COLO668 (cell line): ENCODE measurements around the gene PTPRG.
A peak's percentile ranks its signal among the peaks of the same experiment; 100 is the strongest.

Experiments
- DNase-seq: peaks from one replicate; lab custom pipeline; 2025; ENCODE audit not compliant: unreplicated experiment; lab: John Stamatoyannopoulos, UW

PTPRG gene

DNA sequence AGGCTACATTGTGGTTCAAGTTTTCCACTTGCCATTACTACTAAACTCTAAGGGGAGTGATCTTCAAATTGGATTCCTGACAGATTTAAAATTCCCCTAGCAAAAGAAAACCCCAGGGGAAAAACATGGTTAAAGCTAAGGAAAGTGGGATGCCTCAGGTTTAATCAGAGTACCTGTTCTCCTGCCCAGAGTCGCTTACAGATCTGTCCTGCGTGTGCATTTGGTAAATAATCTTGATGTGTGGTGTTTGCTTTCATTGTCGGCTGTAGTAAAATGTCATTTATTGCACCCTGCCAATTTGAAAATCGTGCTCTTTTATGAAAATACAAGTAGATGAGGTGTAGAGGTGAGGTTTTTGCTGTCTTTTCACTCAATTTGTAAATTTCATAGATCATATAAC is 323.4 kb downstream of the PTPRG start:
- no peak for DNase-seq

DNA sequence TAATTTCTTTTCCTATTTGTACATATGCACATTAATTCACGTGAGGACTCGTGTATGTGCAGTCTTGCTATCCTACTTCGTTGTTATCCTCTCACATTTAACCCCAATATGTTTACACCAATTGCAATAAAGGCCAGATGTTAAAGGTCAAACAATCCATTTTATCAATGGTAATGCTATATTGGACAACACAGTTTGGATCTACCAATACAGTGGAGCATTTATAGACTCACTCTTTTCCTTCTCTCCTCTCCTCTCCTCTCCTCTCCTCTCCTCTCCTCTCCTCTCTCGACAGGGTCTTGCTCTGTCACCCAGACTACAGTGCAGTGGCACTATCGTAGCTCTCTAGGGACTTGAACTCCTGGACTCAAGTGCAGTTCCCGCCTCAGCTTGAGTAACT is 324.0 kb downstream of the PTPRG start:
- DNase-seq, result no peak

DNA sequence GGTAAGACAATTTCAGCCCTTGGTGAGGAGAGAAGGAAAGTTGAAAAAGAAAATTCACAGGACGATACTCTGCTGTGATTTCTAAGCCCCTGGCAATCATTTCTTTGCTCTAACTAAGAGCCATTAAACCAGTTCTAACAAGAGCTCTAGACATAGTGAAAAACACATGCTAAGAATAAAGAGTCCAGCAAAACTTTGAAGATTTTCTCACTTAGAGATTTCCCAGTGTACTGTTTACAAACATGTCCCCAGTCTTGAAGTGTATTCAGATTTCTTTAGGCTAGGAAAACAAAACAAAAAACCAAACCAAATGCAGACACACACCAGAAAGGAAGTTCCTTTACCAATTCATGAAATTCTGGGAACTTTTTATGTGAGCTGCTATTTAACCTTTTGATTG is 325.8 kb downstream of the PTPRG start:
- no peak for DNase-seq

DNA sequence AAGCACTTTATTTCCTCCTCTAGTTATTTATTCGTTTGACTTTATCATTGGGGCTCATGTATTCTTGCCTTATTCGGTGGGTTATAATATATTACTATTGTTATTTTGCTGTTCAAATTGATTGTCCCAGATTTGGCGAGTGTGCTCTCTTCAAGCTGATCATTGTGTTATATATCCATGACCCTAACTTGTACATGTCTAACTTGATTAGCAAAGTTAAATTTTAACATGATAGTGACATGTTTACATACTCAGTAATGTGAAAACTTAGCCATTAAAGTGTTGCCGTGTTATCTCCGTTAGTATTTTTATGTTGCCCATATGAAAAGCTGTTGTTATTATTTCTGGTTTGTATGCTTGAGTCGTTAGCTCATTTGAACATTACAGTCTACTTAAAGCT is 327.9 kb downstream of the PTPRG start:
- no peak for DNase-seq

DNA sequence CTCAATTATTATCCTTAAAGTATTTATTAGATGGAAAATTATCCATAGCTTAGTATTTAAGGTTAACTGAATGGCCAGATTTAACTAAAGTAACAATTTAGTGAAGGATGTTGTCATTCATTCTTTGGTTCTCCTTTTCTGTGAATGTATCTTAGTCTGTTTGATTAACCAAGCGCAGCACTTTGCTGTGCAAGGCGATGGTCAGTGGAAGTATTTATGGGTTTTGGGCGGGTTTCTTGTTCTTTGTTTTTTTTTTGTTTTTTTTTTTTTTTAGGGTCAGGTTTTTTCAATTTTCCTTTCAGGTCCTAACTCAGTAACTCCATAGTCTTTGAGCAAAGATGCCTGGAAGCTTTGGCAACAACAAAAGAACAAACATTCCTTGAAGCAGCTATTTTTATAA is 328.8 kb downstream of the PTPRG start:
- no peak for DNase-seq

DNA sequence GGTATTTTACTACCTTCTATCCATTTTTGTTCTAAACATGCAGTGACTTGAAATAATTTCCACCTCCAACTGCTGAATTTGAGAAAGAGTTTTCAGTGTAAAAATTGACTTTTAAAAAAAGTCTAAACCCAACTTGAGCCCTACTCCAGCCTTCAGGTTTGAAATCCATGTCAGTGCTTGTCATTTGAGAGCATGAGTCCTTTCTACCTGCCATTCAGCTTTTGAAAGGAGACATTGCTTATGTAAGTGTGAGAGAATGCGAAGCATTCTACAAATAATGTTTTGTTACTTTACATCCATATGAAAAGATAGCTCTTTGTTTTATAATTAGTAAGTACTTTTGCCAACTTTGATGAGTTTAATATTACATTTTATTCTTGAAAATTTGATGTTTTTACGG is 329.2 kb downstream of the PTPRG start:
- DNase-seq, result no peak

DNA sequence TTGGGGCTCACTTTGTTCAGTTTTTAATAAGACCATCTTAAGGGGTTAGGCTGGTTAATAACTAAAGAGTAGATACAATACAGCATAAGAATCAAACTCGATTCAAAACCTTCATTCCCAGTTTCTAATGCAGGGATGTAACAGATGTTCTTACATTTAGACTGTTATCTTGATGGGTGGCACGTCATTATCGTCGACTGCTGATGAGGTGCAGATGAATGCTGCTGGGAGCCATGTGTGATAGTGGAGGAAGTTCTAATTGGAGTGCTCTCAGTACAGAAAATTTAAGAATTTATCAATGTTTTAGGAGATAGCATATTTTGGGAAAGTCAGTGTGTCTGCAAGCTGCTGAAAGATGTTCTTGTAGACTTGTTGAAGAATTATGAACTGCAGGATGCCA is 331.5 kb downstream of the PTPRG start:
- DNase-seq, result no peak

DNA sequence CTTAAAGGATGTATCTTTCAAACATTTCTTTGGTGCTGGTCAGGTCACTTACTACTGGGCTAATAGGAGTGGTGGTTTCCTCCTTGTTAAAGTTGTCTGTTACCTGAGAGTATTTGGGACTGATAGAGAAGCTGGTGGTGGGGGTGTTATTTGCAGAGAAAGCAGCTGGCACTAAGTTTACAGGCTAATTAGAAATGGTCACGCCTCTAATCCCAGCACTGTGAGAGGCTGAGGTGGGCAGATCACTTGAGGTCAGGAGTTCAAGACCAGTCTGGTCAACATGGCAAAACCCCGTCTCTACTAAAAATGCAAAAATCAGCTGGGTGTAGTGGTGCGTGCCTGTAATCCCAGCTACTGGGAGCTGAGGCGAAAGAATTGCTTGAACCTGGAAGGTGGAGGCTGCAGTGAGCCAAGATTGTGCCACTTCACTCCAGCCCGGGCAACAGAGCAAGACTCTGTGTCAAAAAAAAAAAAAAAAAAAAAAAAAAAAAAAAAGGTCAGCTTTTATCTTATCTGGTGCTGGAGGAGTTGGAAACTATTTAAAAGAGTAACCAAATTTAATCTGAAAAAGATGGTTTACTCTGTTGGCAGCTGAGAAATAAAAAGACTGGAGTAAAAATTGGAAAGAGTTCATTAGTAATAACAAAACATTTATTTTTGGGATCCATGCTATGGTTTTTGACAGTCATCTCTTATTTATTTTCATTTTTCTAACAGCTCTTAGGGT is 332.6 kb downstream of the PTPRG start:
- no peak for DNase-seq

DNA sequence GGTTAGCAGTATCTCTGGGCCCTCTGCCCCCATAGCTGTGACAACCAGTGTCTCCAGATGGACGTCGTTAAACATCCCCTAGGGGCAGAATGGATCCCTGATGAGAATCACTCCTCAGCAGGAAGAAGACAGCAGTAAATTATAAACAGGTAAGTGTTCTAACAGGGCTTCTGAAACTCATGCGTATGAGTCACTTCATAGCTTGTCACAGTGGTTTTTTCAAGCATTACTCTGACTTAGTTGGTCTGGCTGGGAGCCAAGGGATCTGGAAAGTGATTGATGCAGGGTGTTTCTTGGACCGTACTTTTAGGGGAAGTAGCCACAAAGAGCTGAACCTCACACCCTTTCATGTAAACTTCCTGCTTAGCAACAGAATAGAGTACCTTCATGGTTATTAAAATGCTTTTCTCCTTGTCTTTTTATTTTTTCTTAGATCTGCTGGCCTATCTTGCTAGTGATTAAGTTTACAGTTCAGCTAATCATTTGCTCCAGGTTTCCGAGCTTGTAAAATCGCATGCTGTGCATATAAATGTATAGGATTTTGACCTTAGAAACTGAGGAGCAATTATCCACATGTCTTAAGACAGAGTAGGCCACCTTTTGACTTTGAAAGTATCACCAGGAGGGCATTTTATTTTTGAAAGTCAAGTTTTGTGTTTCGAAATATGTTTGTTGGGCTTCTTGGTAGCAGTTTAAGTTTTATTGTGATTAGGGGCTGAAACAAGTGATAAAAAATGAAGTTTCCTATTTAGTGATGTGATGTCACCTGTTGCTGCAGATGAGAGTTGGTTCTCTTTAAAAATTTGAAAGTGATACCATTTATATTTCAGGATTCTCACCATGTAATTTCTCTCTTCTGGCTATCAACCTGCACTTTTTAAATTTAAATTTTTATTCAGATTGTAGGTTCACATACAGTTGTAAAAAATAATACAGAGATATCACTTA is 333.9 kb downstream of the PTPRG start:
- peak; percentile 29 for DNase-seq

DNA sequence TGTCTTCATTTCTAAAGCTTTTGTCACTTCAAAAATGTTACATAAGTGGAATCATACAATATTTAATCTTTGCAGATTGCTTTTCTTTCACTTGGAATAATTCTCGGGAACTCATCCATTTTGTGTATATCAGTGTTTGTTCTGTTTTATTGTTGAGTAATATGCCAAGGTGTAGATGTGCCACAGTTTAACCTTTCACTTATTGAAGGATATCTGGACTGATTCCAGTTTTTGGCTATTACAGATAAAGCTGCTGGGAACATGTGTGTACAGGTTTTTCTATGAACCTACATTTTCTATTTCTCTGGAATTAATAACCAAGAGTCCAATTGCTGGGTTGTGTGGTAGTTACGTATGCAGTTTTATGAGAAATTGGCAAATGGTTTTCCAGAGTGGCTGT is 334.9 kb downstream of the PTPRG start:
- no peak for DNase-seq

DNA sequence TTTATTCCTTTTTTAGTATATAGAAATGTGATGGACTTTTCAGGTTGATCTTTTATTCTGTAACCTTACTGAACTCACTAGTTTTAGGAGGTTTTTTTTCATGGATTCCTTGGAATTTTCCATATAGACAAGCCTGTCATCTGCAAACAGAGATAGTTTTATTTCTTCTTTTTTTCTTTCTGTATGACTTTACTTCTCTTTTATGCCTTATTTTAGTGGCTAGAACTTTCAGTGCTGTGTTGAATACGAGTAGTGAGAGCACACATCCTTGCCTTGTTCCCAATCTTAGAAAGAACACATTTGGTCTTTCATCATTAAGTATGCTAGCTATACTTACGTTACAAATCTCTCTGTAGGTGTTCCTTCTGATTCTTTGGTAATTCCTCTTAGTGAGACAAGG is 336.5 kb downstream of the PTPRG start:
- no peak for DNase-seq

DNA sequence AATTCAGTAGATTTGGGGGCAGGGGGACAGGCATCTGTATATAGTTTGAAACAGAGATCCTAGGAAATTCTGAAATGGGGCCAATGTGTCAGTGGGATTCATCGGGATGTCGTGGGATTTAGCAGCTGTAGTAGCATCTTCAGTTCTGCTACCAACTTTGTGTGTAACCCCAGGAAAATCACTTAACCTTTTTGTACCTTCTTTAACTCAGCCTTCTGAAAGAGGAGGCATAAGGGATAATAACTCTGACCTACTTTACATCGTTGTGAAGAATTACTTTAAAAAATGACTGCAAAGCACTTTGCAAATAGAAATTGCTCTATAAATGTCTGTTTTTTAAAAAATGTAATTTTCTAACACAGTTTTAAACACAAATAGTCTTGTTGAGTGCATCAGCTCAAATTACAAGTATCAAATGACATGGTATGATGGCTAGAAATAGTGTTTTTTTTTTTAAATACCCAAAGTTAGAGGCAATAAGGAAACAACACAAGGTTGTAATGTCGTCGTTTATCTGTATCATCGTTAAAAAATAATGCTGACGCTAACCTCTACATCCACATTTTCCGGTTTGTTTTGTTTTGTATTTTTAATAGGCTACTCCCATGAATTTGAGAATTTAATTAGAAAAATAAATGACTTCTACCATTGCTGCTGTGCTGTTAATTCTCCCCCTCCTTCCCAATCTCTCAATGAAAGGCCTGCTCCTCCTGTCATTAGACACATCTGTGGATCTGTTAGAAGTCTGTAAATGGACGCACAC is 338.5 kb downstream of the PTPRG start:
- DNase-seq, result no peak

DNA sequence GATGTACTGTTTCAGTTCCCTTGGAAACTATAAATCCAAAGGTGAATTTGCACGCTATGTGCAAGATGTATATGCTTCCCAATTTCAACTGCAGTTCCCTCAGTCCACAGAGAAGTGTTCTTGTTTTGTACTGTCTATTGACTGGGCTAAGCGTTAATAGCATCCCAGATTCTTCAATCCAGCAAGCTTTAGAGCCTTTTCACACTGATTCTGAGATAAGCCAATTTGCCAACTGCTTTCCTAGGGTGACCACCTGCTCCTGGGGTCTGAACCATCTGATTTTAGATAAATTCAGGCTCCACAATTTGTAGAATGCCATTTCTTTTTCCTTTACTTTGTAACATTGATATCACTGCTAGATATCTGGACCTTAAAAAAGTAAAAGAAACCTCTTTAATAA is 340.1 kb downstream of the PTPRG start:
- no peak for DNase-seq

DNA sequence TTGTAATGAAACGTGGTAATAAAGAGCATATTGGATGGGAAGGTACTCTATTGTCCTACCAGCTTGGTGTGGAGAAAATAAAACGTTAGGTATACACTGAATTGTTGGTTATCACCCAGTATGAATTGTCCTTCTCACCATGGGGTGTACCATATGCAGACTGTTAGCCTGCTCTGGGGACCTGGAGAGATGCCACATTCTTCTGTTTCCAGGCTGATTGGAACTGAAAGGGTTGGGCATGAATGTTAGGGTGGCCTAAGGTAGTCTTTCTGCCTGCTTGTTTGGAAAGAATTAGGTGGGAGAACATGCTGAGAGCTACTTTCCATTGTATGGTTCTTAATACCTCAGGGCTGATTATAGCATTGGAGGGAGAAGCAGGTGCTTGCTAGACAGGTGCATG is 340.6 kb downstream of the PTPRG start:
- no peak for DNase-seq

DNA sequence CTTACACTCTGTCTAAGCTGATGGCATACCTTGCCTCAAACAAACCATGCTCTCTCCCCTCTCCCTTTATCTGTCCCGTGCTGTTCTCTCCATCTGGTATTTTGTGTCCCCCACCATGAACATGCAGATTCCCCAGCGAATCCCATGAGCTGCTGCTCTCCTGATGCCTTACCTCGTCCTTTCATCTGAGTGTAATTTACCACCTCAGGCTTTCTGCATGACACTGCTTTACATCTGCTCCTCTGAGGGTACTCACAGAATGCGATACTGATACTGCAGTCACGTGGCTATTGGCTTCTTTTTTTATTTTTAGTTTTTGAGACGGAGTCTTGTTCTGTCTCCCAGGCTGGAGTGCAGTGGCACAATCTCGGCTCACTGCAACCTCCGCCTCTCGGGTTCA is 341.7 kb downstream of the PTPRG start:
- no peak for DNase-seq

DNA sequence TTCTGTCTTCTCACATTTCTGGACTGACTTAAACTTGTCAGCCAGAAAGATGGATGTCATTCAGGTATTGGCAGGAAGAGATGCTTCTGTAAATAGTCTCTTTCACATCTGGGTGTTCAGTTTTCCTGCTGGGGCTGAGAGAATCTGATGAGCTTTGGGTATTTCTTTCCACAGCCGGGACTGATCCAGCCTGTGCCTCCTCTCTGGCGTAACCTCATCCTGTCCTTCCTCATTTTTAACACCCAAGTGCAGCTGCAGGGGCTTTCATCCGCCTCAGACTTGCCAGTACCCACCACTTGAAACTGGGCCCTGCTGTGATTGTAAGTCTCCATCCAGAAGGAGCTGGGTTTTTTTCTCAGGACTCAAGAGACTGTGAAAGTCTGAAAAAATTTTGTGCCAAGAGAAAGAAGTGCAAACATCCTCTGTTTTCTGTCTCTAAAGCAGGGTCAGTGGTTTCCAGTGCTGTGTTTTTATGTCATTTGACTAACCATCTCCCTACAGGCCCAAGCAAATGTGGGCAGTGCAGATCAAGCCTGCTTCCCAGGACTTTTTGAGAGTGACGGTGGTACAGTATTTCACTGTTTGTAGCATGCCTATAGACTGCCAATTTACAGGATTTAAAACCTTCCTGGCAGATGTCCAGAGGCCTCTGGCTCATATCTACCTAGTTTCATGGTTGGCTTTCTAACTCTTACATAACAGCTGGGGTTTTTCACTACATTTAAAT is 342.7 kb downstream of the PTPRG start:
- DNase-seq, result no peak

DNA sequence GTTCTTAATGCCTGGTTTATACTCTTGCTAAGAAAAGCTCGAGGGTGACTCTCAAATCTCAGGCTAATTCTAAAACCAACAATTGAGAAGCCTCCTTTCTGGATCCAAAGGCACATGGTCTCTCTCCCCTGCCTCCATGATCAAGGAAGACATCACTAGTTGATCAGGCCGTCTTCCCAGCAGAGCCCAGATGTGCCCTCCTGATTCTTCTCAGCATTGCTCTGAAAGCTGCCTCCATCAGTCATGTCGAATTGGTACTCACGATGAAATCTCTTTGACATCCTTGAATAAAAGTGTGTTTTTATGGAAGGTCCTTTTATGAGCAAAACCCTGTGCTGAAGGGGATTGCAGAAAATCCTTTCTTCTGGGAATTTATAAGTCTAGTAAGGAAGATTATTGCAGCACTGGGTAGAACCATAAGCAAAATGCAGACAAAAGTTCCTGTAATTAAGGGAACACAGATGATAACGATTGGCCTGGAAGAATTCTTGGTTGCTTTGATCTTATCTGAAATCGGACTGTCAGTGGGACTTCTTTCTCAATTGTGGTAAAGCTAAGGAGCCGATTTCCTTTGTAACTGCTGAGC is 345.9 kb downstream of the PTPRG start:
- DNase-seq, result no peak

DNA sequence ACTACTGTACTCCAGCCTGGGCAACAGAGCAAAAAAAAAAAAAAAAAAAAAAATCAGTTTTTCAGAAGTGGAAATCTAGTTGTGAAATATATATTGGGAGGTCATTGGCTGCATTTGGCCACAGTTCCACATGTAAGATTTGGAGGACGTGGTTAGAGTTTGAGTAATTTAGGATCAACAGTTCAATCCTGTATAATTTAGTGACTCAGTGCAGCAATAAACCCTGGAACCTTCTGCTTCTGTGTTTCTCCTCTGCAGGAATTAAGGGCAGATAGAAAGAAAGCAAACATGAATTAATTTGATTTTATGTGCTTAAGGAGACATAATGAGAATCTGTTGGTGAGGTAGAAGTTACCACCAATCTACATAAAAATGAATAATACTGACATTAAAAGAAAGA is 347.0 kb downstream of the PTPRG start:
- no peak for DNase-seq

DNA sequence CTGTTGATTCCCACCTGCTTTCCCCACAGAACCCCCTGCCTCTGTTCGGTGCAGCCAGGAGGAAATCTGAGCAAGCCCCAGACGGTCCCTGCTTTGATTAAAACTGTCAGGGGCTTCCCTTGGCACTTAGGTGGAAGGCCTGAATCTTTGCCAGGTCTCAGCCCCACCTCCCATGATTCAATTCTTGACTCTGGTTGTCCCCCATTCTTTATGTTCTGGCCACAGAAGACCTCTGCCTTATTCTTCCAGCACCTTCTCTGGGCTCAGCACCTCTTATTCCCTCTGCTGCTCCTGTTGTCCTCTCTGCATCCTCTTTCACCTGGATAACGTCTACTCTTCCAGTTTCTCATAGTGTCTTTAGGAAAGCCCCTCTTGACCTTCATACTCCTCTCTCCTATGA is 349.4 kb downstream of the PTPRG start:
- DNase-seq, result no peak

DNA sequence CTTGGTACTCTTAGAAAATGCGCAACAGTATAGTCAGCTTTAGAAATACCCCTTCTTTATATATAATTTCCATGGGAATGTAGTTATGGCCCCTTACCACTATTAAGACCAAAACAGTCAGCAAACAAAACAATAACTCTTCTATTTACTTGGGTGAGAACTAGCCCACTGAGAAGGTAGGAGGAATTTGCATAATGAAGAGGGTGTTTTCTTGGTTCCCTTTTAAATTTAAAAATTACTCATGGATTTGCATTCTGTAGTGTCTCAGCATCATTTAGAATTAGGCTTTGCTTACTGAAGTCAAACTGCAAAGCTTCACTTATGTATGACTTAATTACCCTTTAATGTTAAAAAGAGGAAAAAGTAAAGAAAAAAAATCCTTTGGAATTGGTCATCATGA is 350.8 kb downstream of the PTPRG start:
- no peak for DNase-seq

DNA sequence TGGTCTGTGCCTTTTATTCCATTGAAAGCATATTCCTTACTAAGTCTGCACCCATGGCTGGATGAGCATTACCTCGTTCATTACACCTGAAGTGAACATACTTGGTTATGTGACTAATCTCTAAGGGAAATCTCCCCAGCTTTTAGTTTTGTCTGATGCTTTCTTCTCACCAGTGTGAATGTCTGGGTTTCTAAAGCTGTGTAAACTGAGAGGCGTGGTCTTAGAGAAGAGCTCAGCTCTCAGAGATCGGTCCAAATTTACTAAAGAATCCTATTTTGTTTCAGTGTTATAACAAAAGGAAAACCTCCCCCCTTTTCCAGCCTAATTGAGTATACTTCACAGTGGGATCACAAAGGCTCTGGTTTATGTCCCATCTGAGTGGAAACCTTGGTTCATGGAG is 352.3 kb downstream of the PTPRG start:
- no peak for DNase-seq
